Endodermal cell (in vitro differentiated cells): ENCODE data around the gene PLA2G4C. TPM values are rescaled to one million over a fixed set of nuclear protein-coding genes. Genes with fewer than 3 reads are reported as not detected.

Source experiments
- DNase-seq: peaks from one replicate; pipeline ENCODE4 v3.0.0-alpha.2; 2017
- H3K27ac ChIP-seq: 2 replicates; pipeline ENCODE4 v1.5.1; 2013; ENCODE audit warnings: mild to moderate bottlenecking, low read depth, low read length, moderate library complexity
- H3K27me3 ChIP-seq: 2 replicates; pipeline ENCODE4 v1.6.1; 2013; ENCODE audit warnings: mild to moderate bottlenecking, low read length, moderate library complexity; ENCODE audit not compliant: insufficient read depth, control insufficient read depth, poor library complexity, severe bottlenecking
- H3K36me3 ChIP-seq: 2 replicates; pipeline ENCODE4 v1.7.0; 2013; ENCODE audit warnings: mild to moderate bottlenecking, low read length, moderate library complexity; ENCODE audit not compliant: control insufficient read depth, insufficient read depth
- H3K4me1 ChIP-seq: one replicate; pipeline ENCODE4 v1.7.0; 2013; ENCODE audit warnings: low read length; ENCODE audit not compliant: control insufficient read depth, insufficient read depth
- H3K4me3 ChIP-seq: 2 replicates; pipeline ENCODE4 v1.5.1; 2013; ENCODE audit warnings: mild to moderate bottlenecking, low read length, moderate library complexity
- H3K9ac ChIP-seq: 2 replicates; pipeline ENCODE4 v1.6.1; 2013; ENCODE audit warnings: mild to moderate bottlenecking, low read length, moderate library complexity; ENCODE audit not compliant: poor library complexity, severe bottlenecking; ENCODE audit errors: extremely low read depth
- H3K9me3 ChIP-seq: 2 replicates; pipeline ENCODE4 v1.6.1; 2013; ENCODE audit warnings: mild to moderate bottlenecking, low read length, moderate library complexity; ENCODE audit not compliant: control insufficient read depth
- H3K27ac Mint-ChIP-seq: 2 replicates; pipeline ENCODE4 v1.8.0; 2020; ENCODE audit warnings: mixed read lengths
- H3K27me3 Mint-ChIP-seq: 2 replicates; pipeline ENCODE4 v1.8.0; 2021; ENCODE audit warnings: mild to moderate bottlenecking, mixed read lengths; ENCODE audit not compliant: insufficient read depth
- H3K36me3 Mint-ChIP-seq: 2 replicates; pipeline ENCODE4 v1.8.0; 2020; ENCODE audit warnings: low read depth, mixed read lengths
- H3K4me1 Mint-ChIP-seq: 2 replicates; pipeline ENCODE4 v1.8.0; 2020; ENCODE audit warnings: mixed read lengths
- H3K4me3 Mint-ChIP-seq: 2 replicates; pipeline ENCODE4 v1.8.0; 2020; ENCODE audit warnings: mild to moderate bottlenecking, moderate library complexity, mixed read lengths
- H3K9me3 Mint-ChIP-seq: 2 replicates; pipeline ENCODE4 v1.8.0; 2020; ENCODE audit warnings: mild to moderate bottlenecking, mixed read lengths
- CTCF ChIP-seq: fragments of 200-600 bp; sonication (generic); conservative IDR thresholded peaks from 2 replicates; pipeline ENCODE4 v1.5.0; 2021; ENCODE audit warnings: antibody characterized with exemption, mild to moderate bottlenecking
- WGBS, 2 experiments: methylation state at CpG; one replicate each; pipeline versions ENCODE4 v1.1.5 to v1.1.7; 2013; ENCODE audit warnings: missing lambda C conversion rate in 2 of 2, mixed read lengths in 1 of 2; ENCODE audit not compliant: insufficient coverage in 1 of 2, insufficient read length in 1 of 2; 5-methylcytosine and 5-hydroxymethylcytosine counted together
- total RNA-seq, 2 donors: library from RNA; stranded (reverse); fragmentation: NEBNext Ultra II Directional in 1 of 2; extraction: Animal tissue kit (Norgen Biotek cat#: 25700) in 1 of 2; gene quantifications; 2 replicates in 1 of 2; 3 replicates in 1 of 2; pipeline ENCODE4 v1.2.1, GENCODE V29; 2021

Gene PLA2G4C
- total RNA-seq, 2 donors from 2014 or later = 1.3 to 1.4 TPM

DNA sequence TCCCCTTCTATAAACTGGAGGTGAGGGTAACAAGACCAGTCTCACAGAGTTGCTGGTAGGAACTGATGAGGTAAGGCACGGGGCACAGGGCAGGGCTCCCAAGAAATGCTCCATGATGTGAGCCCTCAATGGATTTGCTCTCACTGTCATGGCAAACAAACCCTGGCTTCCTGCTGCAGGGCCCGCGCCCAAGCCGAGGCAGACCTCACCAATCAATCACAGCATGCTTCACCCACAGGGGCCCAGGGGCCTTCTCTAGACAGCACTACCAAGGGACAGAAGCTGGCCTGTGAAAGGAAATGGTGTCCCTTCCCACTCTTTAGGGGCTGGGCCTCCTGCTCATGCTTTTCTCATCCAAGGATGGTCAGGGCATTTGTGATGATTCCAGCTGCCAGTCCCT is 25.9 kb upstream of the PLA2G4C start:
- peaks cover 43% of the 10 kb centered on the region for H3K36me3 Mint-ChIP-seq
- DNase-seq = no peak
- H3K9me3 Mint-ChIP-seq = no peaks in the 10 kb centered on the region
- H3K27ac Mint-ChIP-seq = no peak overlapping the region
- H3K27me3 Mint-ChIP-seq = no peaks in the 10 kb centered on the region
- Histone ChIP-seq H3K27me3 (no peaks in the 10 kb centered on the region), H3K4me1 (no peaks in the 10 kb centered on the region), H3K9me3 (no peaks in the 10 kb centered on the region), H3K27ac (no peak overlapping the region), H3K36me3 (peaks cover 24% of the 10 kb centered on the region), H3K9ac (no peak overlapping the region), H3K4me3 (no peak overlapping the region)
- H3K4me3 Mint-ChIP-seq = no peak overlapping the region
- 92 to 95% methylated on average over 4 of the region's 4 CpGs for WGBS, 2 experiments
- TF ChIP-seq CTCF = no peak
- H3K4me1 Mint-ChIP-seq = no peaks in the 10 kb centered on the region

DNA sequence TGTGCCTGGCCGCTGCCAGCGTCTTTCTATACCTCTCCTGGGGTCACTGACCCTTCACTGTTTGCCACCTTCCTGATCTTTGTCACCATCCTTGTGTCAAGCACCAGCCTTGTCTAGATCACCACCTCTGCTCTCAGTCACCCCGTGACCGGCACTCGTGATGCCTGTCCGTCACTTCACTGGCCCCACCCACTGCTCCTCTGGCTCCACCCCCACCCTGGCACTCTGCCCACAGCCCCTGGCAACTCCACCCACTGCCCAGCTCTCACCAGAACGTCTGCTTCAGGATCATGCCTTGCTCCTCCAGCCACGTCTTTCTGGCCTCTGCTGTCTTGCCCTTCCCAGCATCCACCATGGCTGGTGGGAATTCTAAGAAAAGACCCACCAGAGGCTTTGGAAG is 24.8 kb upstream of the PLA2G4C start:
- no peak for TF ChIP-seq CTCF
- H3K27ac Mint-ChIP-seq = peak overlapping the region; percentile 72
- Histone ChIP-seq H3K36me3 (peaks cover 32% of the 10 kb centered on the region), H3K9ac (no peak overlapping the region), H3K4me3 (no peak overlapping the region), H3K27ac (no peak overlapping the region), H3K9me3 (no peaks in the 10 kb centered on the region), H3K4me1 (no peaks in the 10 kb centered on the region), H3K27me3 (no peaks in the 10 kb centered on the region)
- WGBS, 2 experiments = 88 to 92% methylated on average over 6 to 8 of the region's 8 CpGs
- peak; percentile 65 for DNase-seq
- no peaks in the 10 kb centered on the region for H3K27me3 Mint-ChIP-seq
- peaks cover 53% of the 10 kb centered on the region for H3K36me3 Mint-ChIP-seq
- H3K4me3 Mint-ChIP-seq = no peak overlapping the region
- H3K9me3 Mint-ChIP-seq = no peaks in the 10 kb centered on the region
- no peaks in the 10 kb centered on the region for H3K4me1 Mint-ChIP-seq

DNA sequence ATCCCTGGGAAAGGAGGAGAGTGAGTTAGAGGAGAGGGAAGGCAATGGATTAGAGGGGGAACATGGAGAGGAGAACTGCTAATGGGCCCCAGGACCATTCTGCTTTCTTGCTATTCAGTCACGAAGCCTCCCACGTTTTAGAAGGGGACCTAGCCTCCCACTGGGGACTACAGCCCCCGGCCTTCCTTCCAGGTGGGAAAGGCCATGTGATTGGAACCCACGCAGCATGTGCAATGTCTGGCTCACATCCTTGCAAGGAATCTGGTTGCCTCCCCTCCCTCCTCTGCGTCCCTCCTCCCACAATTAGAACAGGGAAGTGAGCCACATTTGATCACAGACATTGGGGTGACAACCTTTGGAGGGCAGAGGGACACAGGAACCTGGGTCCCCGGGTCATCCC is 22.5 kb upstream of the PLA2G4C start:
- no peak overlapping the region for H3K4me3 ChIP-seq
- H3K36me3 Mint-ChIP-seq = peaks cover 58% of the 10 kb centered on the region
- H3K9me3 ChIP-seq = no peaks in the 10 kb centered on the region
- H3K4me3 Mint-ChIP-seq = no peak overlapping the region
- no peaks in the 10 kb centered on the region for H3K4me1 Mint-ChIP-seq
- H3K27me3 ChIP-seq = no peaks in the 10 kb centered on the region
- TF ChIP-seq CTCF = no peak
- H3K9ac ChIP-seq = no peak overlapping the region
- H3K27ac Mint-ChIP-seq = no peak overlapping the region
- no peaks in the 10 kb centered on the region for H3K4me1 ChIP-seq
- WGBS, 2 experiments = 91 to 100% methylated on average over 6 of the region's 6 CpGs
- no peak for DNase-seq
- H3K36me3 ChIP-seq = peaks cover 44% of the 10 kb centered on the region
- no peaks in the 10 kb centered on the region for H3K27me3 Mint-ChIP-seq
- H3K27ac ChIP-seq = no peak overlapping the region
- no peaks in the 10 kb centered on the region for H3K9me3 Mint-ChIP-seq
